PC-9 (cell line): Measurements from ENCODE around the gene ARHGAP33. TPM values are rescaled to one million over a fixed set of nuclear protein-coding genes. Genes with fewer than 3 reads are reported as not detected.

Experiments used
- total RNA-seq: library from RNA; stranded (reverse); gene quantifications from 2 replicates; pipeline ENCODE4 v1.2.3, GENCODE V29; 2021

ARHGAP33 gene
- total RNA-seq, 1 experiment from 2014 or later = 21.3 TPM

Other genes starting within 250 kb of the ARHGAP33 start
- gene SBSN, start 247.3 kb upstream of the ARHGAP33 start, total RNA-seq = 0.76 and 0.88 TPM in 2 replicates
- not detected in 2 replicates for gene GAPDHS, start 242.1 kb upstream of the ARHGAP33 start, total RNA-seq
- gene TMEM147, start 229.9 kb upstream of the ARHGAP33 start, total RNA-seq = 82.6 and 95.9 TPM in 2 replicates
- gene ATP4A, start 211.9 kb upstream of the ARHGAP33 start, total RNA-seq = not detected in 2 replicates
- gene PMIS2, start 189.4 kb upstream of the ARHGAP33 start, total RNA-seq = not detected in 2 replicates
- 21.7 and 23.5 TPM in 2 replicates for gene HAUS5, start 162.8 kb upstream of the ARHGAP33 start, total RNA-seq
- 110 and 153 TPM in 2 replicates for gene RBM42, start 146.5 kb upstream of the ARHGAP33 start, total RNA-seq
- gene ETV2, start 133.8 kb upstream of the ARHGAP33 start, total RNA-seq = 1.8 and 2.1 TPM in 2 replicates
- gene COX6B1, start 127.2 kb upstream of the ARHGAP33 start, total RNA-seq = 441 and 489 TPM in 2 replicates
- gene UPK1A, start 109.0 kb upstream of the ARHGAP33 start, total RNA-seq = 0.65 and 1.6 TPM in 2 replicates
- gene ZBTB32, start 71.0 kb upstream of the ARHGAP33 start, total RNA-seq = not detected in 2 replicates
- 32.2 and 44.2 TPM in 2 replicates for gene KMT2B, start 57.6 kb upstream of the ARHGAP33 start, total RNA-seq
- 8.6 and 9.7 TPM in 2 replicates for gene IGFLR1, start 33.1 kb upstream of the ARHGAP33 start, total RNA-seq
- gene U2AF1L4, start 30.1 kb upstream of the ARHGAP33 start, total RNA-seq = 13.9 and 14.3 TPM in 2 replicates
- 106 and 130 TPM in 2 replicates for gene PSENEN, start 29.9 kb upstream of the ARHGAP33 start, total RNA-seq
- 9.4 and 17.0 TPM in 2 replicates for gene LIN37, start 27.0 kb upstream of the ARHGAP33 start, total RNA-seq
- gene HSPB6, start 18.5 kb upstream of the ARHGAP33 start, total RNA-seq = 2.5 and 2.7 TPM in 2 replicates
- 38.0 and 52.2 TPM in 2 replicates for gene PROSER3, start 17.4 kb upstream of the ARHGAP33 start, total RNA-seq
- not detected in 2 replicates for gene PRODH2, start 37.3 kb downstream of the ARHGAP33 start, total RNA-seq
- not detected in 2 replicates for gene NPHS1, start 76.9 kb downstream of the ARHGAP33 start, total RNA-seq
- not detected in 2 replicates for gene KIRREL2, start 81.3 kb downstream of the ARHGAP33 start, total RNA-seq
- 2.0 and 2.1 TPM in 2 replicates for gene APLP1, start 93.0 kb downstream of the ARHGAP33 start, total RNA-seq
- gene NFKBID, start 125.0 kb downstream of the ARHGAP33 start, total RNA-seq = 15.7 and 27.5 TPM in 2 replicates
- gene HCST, start 127.0 kb downstream of the ARHGAP33 start, total RNA-seq = 1.8 and 2.6 TPM in 2 replicates
- gene TYROBP, start 132.7 kb downstream of the ARHGAP33 start, total RNA-seq = not detected in 2 replicates
- 10.5 and 14.7 TPM in 2 replicates for gene LRFN3, start 160.8 kb downstream of the ARHGAP33 start, total RNA-seq
- gene SDHAF1, start 219.6 kb downstream of the ARHGAP33 start, total RNA-seq = 16.9 and 22.4 TPM in 2 replicates
- 36.6 and 39.5 TPM in 2 replicates for gene SYNE4, start 233.2 kb downstream of the ARHGAP33 start, total RNA-seq
- 48.2 and 55.1 TPM in 2 replicates for gene ALKBH6, start 238.6 kb downstream of the ARHGAP33 start, total RNA-seq